Dendritic cell treated with granulocyte-macrophage colony-stimulating factor and Interleukin-4, amounts not matched to agents 40 ng/mL and 50 ng/mL, for 4 days (primary cell): ENCODE measurements around the gene OR56B1.

Experiments used
- H3K27ac Mint-ChIP-seq: one replicate; pipeline ENCODE4 v1.8.0; 2022; ENCODE audit warnings: mild to moderate bottlenecking, mixed read lengths
- H3K27me3 Mint-ChIP-seq: one replicate; pipeline ENCODE4 v1.8.0; 2022; ENCODE audit warnings: mild to moderate bottlenecking, mixed read lengths
- H3K36me3 Mint-ChIP-seq: one replicate; pipeline ENCODE4 v1.8.0; 2022; ENCODE audit warnings: low read depth, mixed read lengths
- H3K4me1 Mint-ChIP-seq: one replicate; pipeline ENCODE4 v1.8.0; 2022; ENCODE audit warnings: low read depth, mixed read lengths
- H3K4me3 Mint-ChIP-seq: one replicate; pipeline ENCODE4 v1.8.0; 2022; ENCODE audit warnings: mild to moderate bottlenecking, moderate library complexity, mixed read lengths
- H3K9me3 Mint-ChIP-seq: one replicate; pipeline ENCODE4 v1.8.0; 2022; ENCODE audit warnings: mixed read lengths
- intact Hi-C: fragments of 100-400 bp; cut with micrococcal nuclease; formaldehyde crosslinking; loops from one replicate; pipeline ENCODE4 v1.15.0; 2022

The OR56B1 gene

DNA sequence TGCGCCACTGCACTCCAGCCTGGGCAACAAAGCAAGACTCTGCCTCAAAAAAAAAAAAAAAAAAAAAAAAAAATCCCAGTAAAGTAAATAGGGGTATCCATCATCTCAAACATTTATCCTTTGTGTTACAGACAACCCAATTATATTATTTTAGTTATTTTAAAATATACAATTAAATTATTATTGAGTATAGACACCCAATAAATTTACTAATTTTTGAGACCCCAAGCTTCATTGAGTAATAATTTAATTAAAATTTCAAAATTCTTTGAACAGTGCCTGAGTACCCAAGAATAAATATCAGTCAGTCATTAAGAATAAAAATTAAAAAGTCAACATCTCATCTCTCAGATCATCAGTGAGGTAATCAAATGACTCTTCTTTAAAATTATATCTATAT is 17.7 kb downstream of the OR56B1 start, which contains the start of gene OR52N4:
Gene OR52N4 (plus strand): TSS at position 301 of the 400 bp plus-strand sequence. CDS start 498 bp downstream, outside the sequence.
- no peaks in the 10 kb centered on the region for H3K36me3 Mint-ChIP-seq
- intact Hi-C loops, result no loop called here
- no peaks in the 10 kb centered on the region for H3K4me1 Mint-ChIP-seq
- H3K9me3 Mint-ChIP-seq, result no peaks in the 10 kb centered on the region
- no peak within 1 kb of the TSS for H3K4me3 Mint-ChIP-seq
- no peak within 1 kb of the TSS for H3K27ac Mint-ChIP-seq
- H3K27me3 Mint-ChIP-seq, result no peaks in the 10 kb centered on the region

DNA sequence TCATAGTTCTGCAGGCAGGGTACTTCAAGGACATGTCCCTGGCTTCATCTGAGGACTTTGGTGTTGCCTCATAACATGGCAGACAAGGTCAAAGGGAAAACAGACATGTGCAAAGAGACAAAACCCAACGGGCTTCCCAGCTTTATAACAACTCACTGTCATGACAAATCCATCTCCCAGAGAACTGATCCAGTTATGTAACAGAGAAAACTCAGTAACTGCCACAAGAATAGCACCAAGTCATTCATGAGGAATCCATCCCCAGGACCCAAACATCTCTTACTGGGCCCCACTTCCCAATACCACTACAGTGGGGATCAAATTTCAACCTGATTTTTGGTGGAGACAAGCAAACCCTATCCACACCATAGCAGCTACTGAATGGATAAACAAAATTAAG is 30.8 kb downstream of the OR56B1 start:
- Mint-ChIP-seq H3K27me3 (no peaks in the 10 kb centered on the region), H3K36me3 (no peaks in the 10 kb centered on the region), H3K27ac (no peak overlapping the region), H3K9me3 (no peaks in the 10 kb centered on the region), H3K4me1 (no peaks in the 10 kb centered on the region), H3K4me3 (no peak overlapping the region)
- intact Hi-C loops, result no loop called here

GRCh38 chr11:5783255-5783654 is 47.0 kb downstream of the OR56B1 start, which contains the start of gene OR52N5:
Gene OR52N5 (minus strand): TSS chr11:5783355. CDS start chr11:5778634, 4,721 bp downstream.
- Mint-ChIP-seq H3K36me3 (no peaks in the 10 kb centered on the region), H3K4me3 (no peak within 1 kb of the TSS), H3K27me3 (no peaks in the 10 kb centered on the region), H3K4me1 (no peaks in the 10 kb centered on the region), H3K27ac (no peak within 1 kb of the TSS), H3K9me3 (no peaks in the 10 kb centered on the region)
- intact Hi-C loops, result no loop called here
